Measurements from ENCODE around the gene TLE4. TPM values are rescaled to one million over a fixed set of nuclear protein-coding genes. Genes with fewer than 3 reads are reported as not detected.

The TLE4 gene
- total RNA-seq, 4 donors from 2014 or later, result 30.5 to 66.2 (median 46.4) TPM

- 66% methylated on average over 2 of the region's 2 CpGs; no CpG with 5 or more reads in 1 of the 2 donors for WGBS, 2 donors (ENCODE audit: low coverage in 1 of 2)
Observed at GRCh38 chr9:79565245-79565644, 6.5 kb upstream of the TLE4 start.

GRCh38 chr9:79567671-79568098, 4.1 kb upstream of the TLE4 start:
- Histone ChIP-seq H3K9me3 (peaks cover 0 to 7% (median 0%) of the 10 kb centered on the region in 3 donors), H3K27ac (no peak overlapping the region), H3K27me3 (peaks cover 13% of the 10 kb centered on the region), H3K4me1 (peaks cover 0 to 9% (median 0%) of the 10 kb centered on the region in 3 donors), H3K36me3 (no peaks in the 10 kb centered on the region), H3K4me3 (no peak overlapping the region)
- 87 to 100% methylated on average over 1 to 2 of the region's 2 CpGs for WGBS, 2 donors (ENCODE audit: low coverage in 1 of 2)
- TF ChIP-seq CTCF (IDR thresholded peaks at IDR 0.05) (no peak), EP300 (IDR thresholded peaks at IDR 0.05) (no peak), POLR2AphosphoS5 (IDR thresholded peaks at IDR 0.05) (no peak), POLR2A (IDR thresholded peaks at IDR 0.05) (no peak)
- no peak for ATAC-seq

More at GRCh38 chr9:79565245-79565644, 6.5 kb upstream of the TLE4 start:
- Histone ChIP-seq H3K4me1 (peaks cover 0 to 3% (median 0%) of the 10 kb centered on the region in 3 donors), H3K27ac (no peak overlapping the region), H3K9me3 (peaks cover 0 to 7% (median 0%) of the 10 kb centered on the region in 3 donors), H3K36me3 (no peaks in the 10 kb centered on the region), H3K27me3 (peaks cover 13% of the 10 kb centered on the region), H3K4me3 (no peak overlapping the region)
- ATAC-seq, result no peak
- TF ChIP-seq POLR2A (IDR thresholded peaks at IDR 0.05), result no peak
- no peak for TF ChIP-seq CTCF (IDR thresholded peaks at IDR 0.05)
- no peak for TF ChIP-seq EP300 (IDR thresholded peaks at IDR 0.05)
- TF ChIP-seq POLR2AphosphoS5 (IDR thresholded peaks at IDR 0.05), result no peak

GRCh38 chr9:79568337-79569101, 3.2 kb upstream of the TLE4 start:
- H3K27ac ChIP-seq, result no peak overlapping the region
- H3K4me1 ChIP-seq, result peaks cover 0 to 9% (median 0%) of the 10 kb centered on the region in 3 donors
- peaks cover 13% of the 10 kb centered on the region for H3K27me3 ChIP-seq
- H3K9me3 ChIP-seq, result peaks cover 0 to 7% (median 0%) of the 10 kb centered on the region in 3 donors
- H3K4me3 ChIP-seq, result no peak overlapping the region
- 64 to 76% methylated on average over 3 to 7 of the region's 7 CpGs for WGBS, 2 donors (ENCODE audit: low coverage in 1 of 2)
- ATAC-seq, result no peak
- no peaks in the 10 kb centered on the region for H3K36me3 ChIP-seq
- TF ChIP-seq CTCF (IDR thresholded peaks at IDR 0.05) (no peak), POLR2A (IDR thresholded peaks at IDR 0.05) (no peak), EP300 (IDR thresholded peaks at IDR 0.05) (no peak), POLR2AphosphoS5 (IDR thresholded peaks at IDR 0.05) (no peak)

GRCh38 chr9:79569814-79570447, 1.8 kb upstream of the TLE4 start:
- Histone ChIP-seq H3K4me3 (peak overlapping the region; percentile 58 to 62), H3K27me3 (peaks cover 10% of the 10 kb centered on the region), H3K9me3 (peaks cover 0 to 7% (median 0%) of the 10 kb centered on the region in 3 donors), H3K4me1 (peaks cover 0 to 23% (median 0%) of the 10 kb centered on the region in 3 donors), H3K27ac (peak overlapping the region in 1 of 4 donors; percentile 85), H3K36me3 (no peaks in the 10 kb centered on the region)
- no peak for ATAC-seq
- 39 to 48% methylated on average over 13 to 16 of the region's 18 CpGs for WGBS, 2 donors (ENCODE audit: low coverage in 1 of 2)
- no peak for TF ChIP-seq CTCF (IDR thresholded peaks at IDR 0.05)
- no peak for TF ChIP-seq EP300 (IDR thresholded peaks at IDR 0.05)
- TF ChIP-seq POLR2A (IDR thresholded peaks at IDR 0.05), result no peak
- TF ChIP-seq POLR2AphosphoS5 (IDR thresholded peaks at IDR 0.05), result no peak
